Measurements from ENCODE around the gene DCAF11.
"Not testable (repeated sequence)": the region's sequence is repeated elsewhere in the genome, so short reads cannot be mapped to it uniquely, and the experiment has no call there.

The DCAF11 gene

GRCh38 chr14:24103451-24103850 is 11.1 kb upstream of the DCAF11 start:
- no peak for FAIRE-seq
- TF ChIP-seq POLR2A (IDR thresholded peaks at IDR 0.05; ENCODE audit: low read depth, low read length) (no peak), POLR2AphosphoS5 (IDR thresholded peaks at IDR 0.05; ENCODE audit: low read depth, low read length) (no peak), SPI1 (IDR thresholded peaks at IDR 0.05; ENCODE audit: low read depth, low read length) (no peak), TAF1 (IDR thresholded peaks at IDR 0.05; ENCODE audit: low read depth, low read length) (no peak), PAX5 (IDR thresholded peaks at IDR 0.05; ENCODE audit: insufficient read depth, low read length, severe bottlenecking) (no peak), POU2F2 (IDR thresholded peaks at IDR 0.05; ENCODE audit: low read depth, low read length) (no peak)
- no peak for DNase-seq (ENCODE audit: insufficient read length, low spot score)

GRCh38 chr14:24105609-24106239 is 8.9 kb upstream of the DCAF11 start:
- not testable (repeated sequence) for DNase-seq (ENCODE audit: insufficient read length, low spot score); FAIRE-seq

GRCh38 chr14:24106672-24107271 is 7.8 kb upstream of the DCAF11 start:
- DNase-seq (ENCODE audit: insufficient read length, low spot score): no peak
- FAIRE-seq: no peak
- TF ChIP-seq TAF1 (IDR thresholded peaks at IDR 0.05; ENCODE audit: low read depth, low read length) (no peak), POU2F2 (IDR thresholded peaks at IDR 0.05; ENCODE audit: low read depth, low read length) (no peak), SPI1 (IDR thresholded peaks at IDR 0.05; ENCODE audit: low read depth, low read length) (no peak), PAX5 (IDR thresholded peaks at IDR 0.05; ENCODE audit: insufficient read depth, low read length, severe bottlenecking) (no peak), POLR2AphosphoS5 (IDR thresholded peaks at IDR 0.05; ENCODE audit: low read depth, low read length) (no peak), POLR2A (IDR thresholded peaks at IDR 0.05; ENCODE audit: low read depth, low read length) (no peak)

DNA sequence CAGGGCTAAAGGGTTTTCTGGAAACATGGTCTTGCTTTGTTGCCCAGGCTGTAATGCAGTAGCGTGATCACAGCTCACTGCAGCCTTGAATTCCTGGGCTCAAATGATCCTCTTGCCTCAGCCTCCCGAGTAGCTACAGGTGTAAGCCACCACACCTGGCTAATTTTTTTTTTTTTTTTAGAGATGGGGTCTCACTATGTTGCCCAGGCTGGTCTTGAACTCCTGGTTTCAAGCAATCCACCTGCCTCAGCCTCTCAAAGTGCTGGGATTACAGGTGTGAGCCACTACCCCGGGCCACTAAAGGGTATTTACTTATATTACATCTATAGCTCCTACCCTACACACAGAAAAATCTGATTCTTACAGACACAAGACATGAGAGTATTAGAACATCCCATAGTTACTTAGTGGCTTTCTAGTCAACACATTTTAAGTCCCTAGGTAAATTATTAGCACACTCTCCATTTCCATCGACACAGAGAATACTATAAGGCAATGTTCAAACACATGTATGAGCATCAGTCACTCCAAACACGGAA is 6.2 kb upstream of the DCAF11 start:
- FAIRE-seq (peak; percentile 9), DNase-seq (ENCODE audit: insufficient read length, low spot score) (no peak)
- TF ChIP-seq POLR2A (IDR thresholded peaks at IDR 0.05; ENCODE audit: low read depth, low read length) (no peak), POLR2AphosphoS5 (IDR thresholded peaks at IDR 0.05; ENCODE audit: low read depth, low read length) (no peak), PAX5 (IDR thresholded peaks at IDR 0.05; ENCODE audit: insufficient read depth, low read length, severe bottlenecking) (no peak), TAF1 (IDR thresholded peaks at IDR 0.05; ENCODE audit: low read depth, low read length) (no peak), POU2F2 (IDR thresholded peaks at IDR 0.05; ENCODE audit: low read depth, low read length) (no peak), SPI1 (IDR thresholded peaks at IDR 0.05; ENCODE audit: low read depth, low read length) (no peak)

DNA sequence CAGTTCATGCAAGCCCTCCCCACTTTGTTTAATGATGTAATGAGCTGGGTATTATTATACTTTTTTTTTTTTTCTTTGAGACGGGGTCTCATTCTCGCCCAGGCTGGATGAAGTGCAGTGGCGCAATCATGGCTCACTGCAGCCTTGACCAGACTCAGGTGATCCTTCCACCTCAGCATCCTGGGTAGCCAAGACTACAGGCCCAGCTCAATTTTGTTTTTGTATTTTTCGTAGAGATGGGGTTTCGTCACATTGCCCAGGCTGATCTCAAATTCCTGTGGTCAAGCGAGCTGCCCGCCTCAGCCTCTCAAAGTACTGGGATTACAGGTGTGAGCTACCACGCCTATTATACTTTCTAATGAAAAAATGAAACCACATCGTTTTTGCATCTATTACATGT is 4.5 kb upstream of the DCAF11 start:
- no peak for FAIRE-seq
- DNase-seq (ENCODE audit: insufficient read length, low spot score): no peak
- no peak for TF ChIP-seq POLR2A (IDR thresholded peaks at IDR 0.05; ENCODE audit: low read depth, low read length)
- TF ChIP-seq SPI1 (IDR thresholded peaks at IDR 0.05; ENCODE audit: low read depth, low read length): no peak
- TF ChIP-seq PAX5 (IDR thresholded peaks at IDR 0.05; ENCODE audit: insufficient read depth, low read length, severe bottlenecking): no peak
- no peak for TF ChIP-seq POU2F2 (IDR thresholded peaks at IDR 0.05; ENCODE audit: low read depth, low read length)
- TF ChIP-seq TAF1 (IDR thresholded peaks at IDR 0.05; ENCODE audit: low read depth, low read length): no peak
- TF ChIP-seq POLR2AphosphoS5 (IDR thresholded peaks at IDR 0.05; ENCODE audit: low read depth, low read length): no peak

DNA sequence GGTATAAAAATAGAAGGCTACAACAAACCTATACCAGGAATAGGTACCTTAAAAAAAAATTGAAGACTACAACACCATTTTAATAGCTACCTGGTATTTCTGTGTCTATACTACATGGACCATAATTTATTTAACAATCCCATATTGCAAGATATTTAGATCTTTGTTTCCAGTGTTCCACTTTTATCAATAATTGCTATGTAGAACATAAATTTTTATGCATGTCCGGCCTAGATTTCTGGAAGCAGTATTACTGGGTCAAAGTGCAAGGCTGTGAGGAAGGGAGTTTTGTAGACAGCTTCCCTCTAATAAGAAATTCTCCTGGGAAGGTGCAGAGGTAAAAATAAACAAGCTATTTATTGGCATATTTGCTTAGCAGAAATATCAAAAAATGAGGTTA is 4.1 kb upstream of the DCAF11 start:
- FAIRE-seq: no peak
- TF ChIP-seq POU2F2 (IDR thresholded peaks at IDR 0.05; ENCODE audit: low read depth, low read length) (no peak), TAF1 (IDR thresholded peaks at IDR 0.05; ENCODE audit: low read depth, low read length) (no peak), POLR2AphosphoS5 (IDR thresholded peaks at IDR 0.05; ENCODE audit: low read depth, low read length) (no peak), POLR2A (IDR thresholded peaks at IDR 0.05; ENCODE audit: low read depth, low read length) (no peak), PAX5 (IDR thresholded peaks at IDR 0.05; ENCODE audit: insufficient read depth, low read length, severe bottlenecking) (no peak), SPI1 (IDR thresholded peaks at IDR 0.05; ENCODE audit: low read depth, low read length) (no peak)

DNA sequence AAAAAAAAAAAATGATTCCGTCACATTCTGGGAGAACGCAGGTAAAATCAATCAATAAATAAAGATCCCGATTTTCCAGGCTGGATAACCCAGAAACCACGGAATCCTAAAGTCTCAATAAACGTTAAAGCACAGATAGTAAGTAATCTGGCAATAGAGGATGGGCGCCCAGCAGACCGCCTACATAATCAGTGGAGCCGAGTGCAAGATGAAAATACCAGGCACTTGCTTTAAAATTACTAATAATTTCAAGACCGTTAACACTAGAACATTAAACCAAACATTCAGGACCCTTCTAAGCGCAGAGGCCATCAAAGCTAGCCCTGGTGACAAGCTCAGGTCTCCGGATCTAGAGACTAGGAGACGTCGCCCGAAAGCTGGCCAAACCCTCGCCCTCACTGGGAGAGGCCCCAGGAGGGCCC is 1.2 kb upstream of the DCAF11 start:
- FAIRE-seq (no peak), DNase-seq (ENCODE audit: insufficient read length, low spot score) (no peak)
- TF ChIP-seq POU2F2 (IDR thresholded peaks at IDR 0.05; ENCODE audit: low read depth, low read length) (no peak), TAF1 (IDR thresholded peaks at IDR 0.05; ENCODE audit: low read depth, low read length) (no peak), SPI1 (IDR thresholded peaks at IDR 0.05; ENCODE audit: low read depth, low read length) (no peak), POLR2AphosphoS5 (IDR thresholded peaks at IDR 0.05; ENCODE audit: low read depth, low read length) (no peak), PAX5 (IDR thresholded peaks at IDR 0.05; ENCODE audit: insufficient read depth, low read length, severe bottlenecking) (no peak), POLR2A (IDR thresholded peaks at IDR 0.05; ENCODE audit: low read depth, low read length) (no peak)

More for the DNA sequence above, 4.1 kb upstream of the DCAF11 start:
- DNase-seq (ENCODE audit: insufficient read length, low spot score): no peak

DNA sequence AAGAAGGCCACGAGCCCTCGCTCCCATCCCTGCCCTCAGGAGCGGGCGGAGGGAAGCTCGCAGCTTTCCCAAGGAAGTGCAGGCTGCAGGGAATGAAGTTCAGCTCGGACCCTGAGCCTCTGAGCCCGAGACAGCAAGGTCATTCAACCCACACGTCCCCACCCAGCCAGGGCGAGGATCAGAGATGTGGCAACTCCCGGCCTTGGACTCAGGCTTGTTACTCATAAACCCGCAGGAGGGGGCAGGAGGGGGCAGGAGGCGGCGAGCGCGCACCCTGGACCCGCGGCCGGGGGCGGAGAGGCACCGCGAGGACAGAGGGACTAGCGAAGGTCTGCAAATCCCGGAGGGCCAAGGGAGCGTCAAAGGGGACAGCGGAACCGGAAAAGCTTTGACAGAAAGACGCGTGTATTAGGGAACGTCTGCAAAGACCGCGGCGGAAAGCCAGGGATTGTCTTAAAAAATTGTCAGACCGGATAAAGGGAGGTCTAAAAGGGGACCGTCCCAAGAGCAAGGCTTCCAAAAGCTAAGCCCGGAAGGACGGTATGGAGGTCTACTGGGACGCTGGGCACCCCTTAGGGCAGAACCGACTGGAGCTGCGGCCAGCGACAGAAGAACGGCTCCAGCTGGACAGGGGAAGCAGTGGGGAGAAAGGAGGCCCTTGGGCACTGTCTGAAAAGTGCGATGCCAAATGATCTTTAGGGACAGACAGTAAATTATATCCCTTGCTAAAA is 611 bp upstream of the DCAF11 start:
- FAIRE-seq: peak; percentile 13
- peak; percentile 61 for DNase-seq (ENCODE audit: insufficient read length, low spot score)
- TF ChIP-seq POU2F2 (IDR thresholded peaks at IDR 0.05; ENCODE audit: low read depth, low read length) (peak; percentile 13; the same call in 1 of the 2 replicates), POLR2A (IDR thresholded peaks at IDR 0.05; ENCODE audit: low read depth, low read length) (peak; percentile 84), TAF1 (IDR thresholded peaks at IDR 0.05; ENCODE audit: low read depth, low read length) (peak; percentile 60), PAX5 (IDR thresholded peaks at IDR 0.05; ENCODE audit: insufficient read depth, low read length, severe bottlenecking) (no peak), POLR2AphosphoS5 (IDR thresholded peaks at IDR 0.05; ENCODE audit: low read depth, low read length) (peak; percentile 16)

GRCh38 chr14:24115422-24116127 is 998 bp downstream of the DCAF11 start:
- no peak for DNase-seq (ENCODE audit: insufficient read length, low spot score)
- TF ChIP-seq PAX5 (IDR thresholded peaks at IDR 0.05; ENCODE audit: insufficient read depth, low read length, severe bottlenecking) (no peak), TAF1 (IDR thresholded peaks at IDR 0.05; ENCODE audit: low read depth, low read length) (no peak), SPI1 (IDR thresholded peaks at IDR 0.05; ENCODE audit: low read depth, low read length) (no peak), POU2F2 (IDR thresholded peaks at IDR 0.05; ENCODE audit: low read depth, low read length) (no peak), POLR2AphosphoS5 (IDR thresholded peaks at IDR 0.05; ENCODE audit: low read depth, low read length) (no peak), POLR2A (IDR thresholded peaks at IDR 0.05; ENCODE audit: low read depth, low read length) (no peak)
- no peak for FAIRE-seq
